Lower leg skin (tissue), 4 donors: ENCODE results near the gene SETDB2. TPM values are rescaled to one million over a fixed set of nuclear protein-coding genes. Genes with fewer than 3 reads are reported as not detected.
"Not testable (repeated sequence)": the region's sequence is repeated elsewhere in the genome, so short reads cannot be mapped to it uniquely, and the experiment has no call there.

Experiments used
- DNase-seq, 2 donors: peaks; one replicate each; pipeline ENCODE4 v3.0.0-alpha.2; 2019; ENCODE audit warnings: low spot score in 2 of 2
- H3K4me3 ChIP-seq: fragments of 200-600 bp; sonication (generic); 2 replicates; pipeline ENCODE4 v1.5.1; 2017; ENCODE audit warnings: mild to moderate bottlenecking, low read depth; ENCODE audit not compliant: poor library complexity, severe bottlenecking
- CTCF ChIP-seq, 3 donors: fragments of 450-650 bp; IDR thresholded peaks; one replicate each; pipeline ENCODE4 v1.5.1; 2016; ENCODE audit warnings: antibody characterized with exemption in 3 of 3, mild to moderate bottlenecking in 3 of 3, moderate library complexity in 2 of 3
- POLR2A ChIP-seq, 2 donors: fragments of 450-650 bp; IDR thresholded peaks; one replicate each; pipeline ENCODE4 v1.6.1; 2016 to 2017; ENCODE audit warnings: antibody characterized with exemption in 2 of 2, mild to moderate bottlenecking in 1 of 2, moderate library complexity in 1 of 2
- WGBS, 2 donors: methylation state at CpG; one replicate each; pipeline ENCODE4 v1.1.5; 2018; 5-methylcytosine and 5-hydroxymethylcytosine counted together
- intact Hi-C: fragments of 100-400 bp; cut with DNase I; formaldehyde crosslinking; loops from one replicate; pipeline ENCODE4 v1.15.0; 2023; ENCODE audit warnings: low total_unique reads
- total RNA-seq, 4 donors: library from RNA; depleted of rRNA; stranded (reverse); fragments of >200 nt; gene quantifications; one replicate each; pipeline ENCODE4 v1.1.0, GENCODE V29; 2016

SETDB2 gene
- total RNA-seq, 4 donors from 2014 or later = 9.3 to 14.4 (median 9.9) TPM

- intact Hi-C loops = no loop called here
- H3K4me3 ChIP-seq = no peak overlapping the region
- 40 to 49% methylated on average over 5 of the region's 5 CpGs for WGBS, 2 donors
- peak in 1 of 2 donors; percentile 29 for DNase-seq
- TF ChIP-seq POLR2A (IDR thresholded peaks at IDR 0.05) (no peak), CTCF (IDR thresholded peaks at IDR 0.05) (no peak)
These were observed 37.7 kb downstream of the SETDB2 start for GRCh38 chr13:49481788-49482187.

GRCh38 chr13:49488563-49488962 lies 44.5 kb downstream of the SETDB2 start:
- TF ChIP-seq POLR2A (IDR thresholded peaks at IDR 0.05) = no peak
- no peak for TF ChIP-seq CTCF (IDR thresholded peaks at IDR 0.05)
- DNase-seq = no peak
- intact Hi-C loops = no loop called here
- H3K4me3 ChIP-seq = no peak overlapping the region
- 84 to 87% methylated on average over 2 of the region's 2 CpGs for WGBS, 2 donors

- 32 to 38% methylated on average over 2 of the region's 2 CpGs for WGBS, 2 donors
- TF ChIP-seq POLR2A (IDR thresholded peaks at IDR 0.05) = no peak
- TF ChIP-seq CTCF (IDR thresholded peaks at IDR 0.05) = no peak
- intact Hi-C loops = loop anchor here (10.0 kb wide), 1 partner anchor 50 kb away; the partner anchor contains the start of genes CAB39L and SETDB2
- peak overlapping the region; percentile 51 for H3K4me3 ChIP-seq
- no peak for DNase-seq
These were observed 50.6 kb downstream of the SETDB2 start for GRCh38 chr13:49494645-49495044.

GRCh38 chr13:49495783-49496762 lies 52.0 kb downstream of the SETDB2 start, which contains the start of gene PHF11:
TSS of gene PHF11 (plus strand) at chr13:49495953. CDS start at chr13:49496002, 49 bp downstream.
- 3 to 9% methylated on average over 17 to 26 of the region's 71 CpGs for WGBS, 2 donors
- DNase-seq = peak; percentile 81 to 96
- H3K4me3 ChIP-seq = peak within 1 kb of the TSS; percentile 51
- intact Hi-C loops = loop anchor here (10.0 kb wide), 1 partner anchor 51 kb away; the partner anchor contains the start of genes CAB39L and SETDB2
- TF ChIP-seq CTCF (IDR thresholded peaks at IDR 0.05) = no peak

GRCh38 chr13:49496837-49497236 lies 52.8 kb downstream of the SETDB2 start:
- not testable (repeated sequence) for H3K4me3 ChIP-seq
- DNase-seq = peak in 1 of 2 donors; percentile 20
- 65 to 72% methylated on average over 11 of the region's 11 CpGs for WGBS, 2 donors
- intact Hi-C loops = loop anchor here (10.0 kb wide), 1 partner anchor 52 kb away; the partner anchor contains the start of genes CAB39L and SETDB2

- intact Hi-C loops = loop anchor here (10.0 kb wide), 1 partner anchor 52 kb away; the partner anchor contains the start of genes CAB39L and SETDB2
- DNase-seq = no peak
- no peak for TF ChIP-seq CTCF (IDR thresholded peaks at IDR 0.05)
- no peak for TF ChIP-seq POLR2A (IDR thresholded peaks at IDR 0.05)
- no peak overlapping the region for H3K4me3 ChIP-seq
- 82 to 88% methylated on average over 5 of the region's 5 CpGs for WGBS, 2 donors
These were observed 53.2 kb downstream of the SETDB2 start for GRCh38 chr13:49497272-49497671.
